SU-DHL-6 (cell line): ENCODE measurements around the gene MRPL38.

ENCODE experiments used
- H2AFZ ChIP-seq: fragments of 200-600 bp; sonication (generic); 2 replicates; pipeline ENCODE4 v1.6.1; 2014; ENCODE audit warnings: low read depth, mild to moderate bottlenecking, moderate library complexity, mixed read lengths, antibody characterized with exemption, low read length; ENCODE audit not compliant: severe bottlenecking
- H3F3A ChIP-seq: fragments of 200-600 bp; shearing (Covaris generic); 2 replicates; pipeline ENCODE4 v1.6.0; 2016; ENCODE audit warnings: antibody characterized with exemption, mild to moderate bottlenecking; ENCODE audit not compliant: insufficient read depth
- H3K27ac ChIP-seq: fragments of 200-600 bp; sonication (generic); 2 replicates; pipeline ENCODE4 v1.5.1; 2016; ENCODE audit warnings: low read depth, mild to moderate bottlenecking, low read length, moderate library complexity, mixed read lengths
- H3K27me3 ChIP-seq: fragments of 200-600 bp; sonication (generic), shearing (Covaris generic); 2 replicates; pipeline ENCODE4 v1.6.0; 2014; ENCODE audit warnings: mild to moderate bottlenecking, low read length
- H3K36me3 ChIP-seq: fragments of 200-600 bp; sonication (generic); 2 replicates; pipeline ENCODE4 v1.6.1; 2014; ENCODE audit warnings: mild to moderate bottlenecking, low read length, mixed read lengths
- H3K4me2 ChIP-seq: fragments of 300-600, 200-600 bp; shearing (Covaris generic), sonication (generic); 2 replicates; pipeline ENCODE4 v1.6.0; 2014; ENCODE audit warnings: low read length, low read depth, mild to moderate bottlenecking; ENCODE audit not compliant: poor library complexity, severe bottlenecking
- H3K4me3 ChIP-seq: fragments of 200-600 bp; sonication (generic); 2 replicates; pipeline ENCODE4 v1.5.1; 2014; ENCODE audit warnings: antibody characterized with exemption, low read length, mild to moderate bottlenecking, mixed read lengths; ENCODE audit not compliant: insufficient read depth, poor library complexity, severe bottlenecking
- H3K79me2 ChIP-seq: fragments of 200-600 bp; sonication (generic); 2 replicates; pipeline ENCODE4 v1.6.1; 2014; ENCODE audit warnings: mild to moderate bottlenecking, low read length, moderate library complexity; ENCODE audit not compliant: insufficient read depth
- H3K9ac ChIP-seq: fragments of 200-600 bp; sonication (generic); 2 replicates; pipeline ENCODE4 v1.7.0; 2014; ENCODE audit warnings: mild to moderate bottlenecking, low read length
- H3K9me2 ChIP-seq: fragments of 200-600 bp; sonication (generic); replicated peaks from 2 replicates; pipeline ENCODE4 v1.6.1; 2014; ENCODE audit warnings: low read length; ENCODE audit not compliant: insufficient read depth
- H3K9me3 ChIP-seq: fragments of 200-600 bp; sonication (generic); 2 replicates; pipeline ENCODE4 v1.6.1; 2014; ENCODE audit warnings: low read length, mixed read lengths; ENCODE audit not compliant: insufficient read depth
- H4K20me1 ChIP-seq: fragments of 200-600 bp; sonication (generic); 2 replicates; pipeline ENCODE4 v1.6.1; 2014; ENCODE audit warnings: low read depth, mild to moderate bottlenecking, antibody characterized with exemption, low read length, moderate library complexity, mixed read lengths
- EZH2phosphoT487 ChIP-seq: fragments of 200-600 bp; sonication (generic), shearing (Covaris generic); conservative IDR thresholded peaks from 2 replicates; pipeline ENCODE4 v1.6.1; 2018; ENCODE audit warnings: mild to moderate bottlenecking, antibody characterized with exemption, low read length, moderate library complexity, mixed read lengths
- TF ChIP-seq, protein P1 (sequence below): fragments of 200-600 bp; sonication (generic); IDR thresholded peaks from one replicate; pipeline ENCODE4 v1.5.1; 2017; ENCODE audit warnings: antibody characterized with exemption, mild to moderate bottlenecking, low read length, moderate library complexity; ENCODE audit not compliant: insufficient read depth, poor library complexity, severe bottlenecking

MRPL38 gene

GRCh38 chr17:75906143-75906884, 1.6 kb upstream of the MRPL38 start:
- Histone ChIP-seq H3K36me3 (no peaks in the 10 kb centered on the region), H3K27ac (no peak overlapping the region)

GRCh38 chr17:75902406-75902805, 2.3 kb downstream of the MRPL38 start:
- Histone ChIP-seq H3K36me3 (no peaks in the 10 kb centered on the region), H4K20me1 (no peaks in the 10 kb centered on the region), H3K9me3 (no peaks in the 10 kb centered on the region), H3K4me3 (no peak overlapping the region), H3K79me2 (peaks cover 13% of the 10 kb centered on the region), H3K27me3 (no peaks in the 10 kb centered on the region), H3K9me2 (no peaks in the 10 kb centered on the region), H3K27ac (no peak overlapping the region), H2AFZ (no peak overlapping the region), H3F3A (peaks cover 7% of the 10 kb centered on the region), H3K9ac (no peak overlapping the region), H3K4me2 (no peak overlapping the region)
- TF ChIP-seq, protein P1, sequence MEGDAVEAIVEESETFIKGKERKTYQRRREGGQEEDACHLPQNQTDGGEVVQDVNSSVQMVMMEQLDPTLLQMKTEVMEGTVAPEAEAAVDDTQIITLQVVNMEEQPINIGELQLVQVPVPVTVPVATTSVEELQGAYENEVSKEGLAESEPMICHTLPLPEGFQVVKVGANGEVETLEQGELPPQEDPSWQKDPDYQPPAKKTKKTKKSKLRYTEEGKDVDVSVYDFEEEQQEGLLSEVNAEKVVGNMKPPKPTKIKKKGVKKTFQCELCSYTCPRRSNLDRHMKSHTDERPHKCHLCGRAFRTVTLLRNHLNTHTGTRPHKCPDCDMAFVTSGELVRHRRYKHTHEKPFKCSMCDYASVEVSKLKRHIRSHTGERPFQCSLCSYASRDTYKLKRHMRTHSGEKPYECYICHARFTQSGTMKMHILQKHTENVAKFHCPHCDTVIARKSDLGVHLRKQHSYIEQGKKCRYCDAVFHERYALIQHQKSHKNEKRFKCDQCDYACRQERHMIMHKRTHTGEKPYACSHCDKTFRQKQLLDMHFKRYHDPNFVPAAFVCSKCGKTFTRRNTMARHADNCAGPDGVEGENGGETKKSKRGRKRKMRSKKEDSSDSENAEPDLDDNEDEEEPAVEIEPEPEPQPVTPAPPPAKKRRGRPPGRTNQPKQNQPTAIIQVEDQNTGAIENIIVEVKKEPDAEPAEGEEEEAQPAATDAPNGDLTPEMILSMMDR: no peak
- TF ChIP-seq EZH2phosphoT487: no peak

More at GRCh38 chr17:75906143-75906884, 1.6 kb upstream of the MRPL38 start:
- Histone ChIP-seq H3K79me2 (peaks cover 13% of the 10 kb centered on the region), H3K9me2 (no peaks in the 10 kb centered on the region), H3K4me2 (no peak overlapping the region), H3K9me3 (no peaks in the 10 kb centered on the region), H3K9ac (no peak overlapping the region), H3F3A (peaks cover 10% of the 10 kb centered on the region), H3K27me3 (no peaks in the 10 kb centered on the region), H4K20me1 (no peaks in the 10 kb centered on the region), H3K4me3 (no peak overlapping the region), H2AFZ (no peak overlapping the region)
- no peak for TF ChIP-seq EZH2phosphoT487
- TF ChIP-seq, protein P1: no peak

- H2AFZ ChIP-seq: no peak overlapping the region
- H3K9me2 ChIP-seq: no peaks in the 10 kb centered on the region
- no peak overlapping the region for H3K27ac ChIP-seq
- no peak overlapping the region for H3K4me3 ChIP-seq
- H3K9ac ChIP-seq: no peak overlapping the region
- H3K9me3 ChIP-seq: no peaks in the 10 kb centered on the region
- no peaks in the 10 kb centered on the region for H3K27me3 ChIP-seq
- no peaks in the 10 kb centered on the region for H4K20me1 ChIP-seq
- H3K4me2 ChIP-seq: no peak overlapping the region
- peaks cover 13% of the 10 kb centered on the region for H3K79me2 ChIP-seq
- no peaks in the 10 kb centered on the region for H3K36me3 ChIP-seq
- TF ChIP-seq, protein P1: no peak
- TF ChIP-seq EZH2phosphoT487: no peak
- peaks cover 10% of the 10 kb centered on the region for H3F3A ChIP-seq
Measured at GRCh38 chr17:75901727-75902126, 3.0 kb downstream of the MRPL38 start.
